Hematopoietic multipotent progenitor cell treated with erythropoietin and hydrocortisone succinate and interleukin-3 and kit ligand, for 17 days (in vitro differentiated cells): Measurements from ENCODE around the gene STK32C.

Source experiments
- DNase-seq: peaks from one replicate; pipeline ENCODE4 v3.0.0-alpha.2; 2015; ENCODE audit warnings: low spot score

Gene STK32C

DNA sequence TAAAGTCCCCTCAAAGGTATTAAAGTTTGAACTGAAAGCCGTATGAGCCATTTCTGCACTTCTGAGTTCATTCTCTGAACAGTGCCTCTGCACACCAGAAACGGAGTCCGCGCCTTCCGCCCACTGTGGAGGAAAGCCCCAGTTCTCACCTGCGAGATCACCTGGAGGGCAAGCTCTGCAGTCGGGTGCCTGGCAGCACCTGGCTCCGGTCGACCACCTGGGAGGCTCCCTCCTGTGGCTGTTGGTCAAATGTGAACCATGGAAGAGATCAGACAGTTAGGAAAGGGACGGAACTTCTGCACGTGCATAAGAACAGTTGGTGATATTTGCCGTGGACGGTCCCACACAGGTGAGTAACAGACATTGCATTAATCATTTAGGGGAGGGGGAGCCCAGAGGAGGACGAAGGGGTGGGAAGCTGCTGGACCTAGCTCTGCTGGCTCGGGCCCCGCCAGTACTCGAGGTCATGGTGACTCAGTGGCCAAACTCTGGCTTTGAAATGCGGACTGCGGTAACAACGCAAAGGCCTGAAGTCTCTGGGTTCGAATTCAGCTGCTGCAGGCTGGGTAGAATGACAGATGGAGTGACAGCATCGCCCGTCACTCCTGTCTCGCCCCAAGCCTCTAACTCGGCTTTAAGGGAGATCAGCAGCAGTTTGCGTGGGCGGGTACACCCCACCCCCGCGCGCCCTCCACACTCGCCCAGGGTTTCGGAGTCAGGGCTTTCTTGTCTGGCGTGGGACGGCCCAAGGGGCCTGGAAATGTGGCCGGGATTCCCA, 122.7 kb downstream of the STK32C start:
- no peak for DNase-seq

DNA sequence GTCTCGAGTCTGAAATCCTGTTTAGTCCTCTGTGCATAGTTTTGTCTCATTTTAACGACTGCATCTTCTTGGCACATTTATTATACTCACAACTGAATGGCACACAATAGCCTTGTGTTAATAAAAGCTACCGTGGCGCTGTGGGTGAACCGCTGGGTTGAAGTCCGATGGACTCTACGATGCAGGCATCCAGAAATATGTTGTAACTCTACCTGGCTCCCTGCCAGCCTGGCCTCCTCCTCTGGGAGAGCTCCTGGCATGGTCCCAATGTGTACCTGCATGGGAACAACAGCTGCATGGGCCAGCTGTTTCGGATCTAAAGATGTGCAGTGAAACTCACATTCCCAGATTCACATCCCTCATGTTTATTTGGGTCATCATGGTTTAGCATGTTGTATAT, 124.7 kb downstream of the STK32C start:
- no peak for DNase-seq

DNA sequence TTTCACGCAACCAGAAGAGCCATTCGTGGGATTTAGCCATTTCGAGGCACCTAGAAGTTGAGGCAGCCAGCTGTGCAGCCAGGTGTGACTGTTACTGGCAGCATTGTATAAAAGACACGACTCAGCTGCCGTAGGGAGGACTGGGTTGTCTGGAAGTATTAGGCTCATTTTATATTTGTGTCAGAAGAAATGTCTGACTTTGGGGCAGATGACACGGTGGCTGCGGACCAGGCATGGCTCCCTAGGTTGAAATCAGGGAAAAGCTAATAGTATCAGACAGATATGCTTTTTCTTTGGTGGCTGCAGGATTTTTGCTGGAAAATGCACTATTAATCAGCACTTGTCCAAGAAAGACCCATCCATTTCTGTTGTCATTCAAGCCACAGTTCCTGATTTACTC, 125.2 kb downstream of the STK32C start:
- no peak for DNase-seq

DNA sequence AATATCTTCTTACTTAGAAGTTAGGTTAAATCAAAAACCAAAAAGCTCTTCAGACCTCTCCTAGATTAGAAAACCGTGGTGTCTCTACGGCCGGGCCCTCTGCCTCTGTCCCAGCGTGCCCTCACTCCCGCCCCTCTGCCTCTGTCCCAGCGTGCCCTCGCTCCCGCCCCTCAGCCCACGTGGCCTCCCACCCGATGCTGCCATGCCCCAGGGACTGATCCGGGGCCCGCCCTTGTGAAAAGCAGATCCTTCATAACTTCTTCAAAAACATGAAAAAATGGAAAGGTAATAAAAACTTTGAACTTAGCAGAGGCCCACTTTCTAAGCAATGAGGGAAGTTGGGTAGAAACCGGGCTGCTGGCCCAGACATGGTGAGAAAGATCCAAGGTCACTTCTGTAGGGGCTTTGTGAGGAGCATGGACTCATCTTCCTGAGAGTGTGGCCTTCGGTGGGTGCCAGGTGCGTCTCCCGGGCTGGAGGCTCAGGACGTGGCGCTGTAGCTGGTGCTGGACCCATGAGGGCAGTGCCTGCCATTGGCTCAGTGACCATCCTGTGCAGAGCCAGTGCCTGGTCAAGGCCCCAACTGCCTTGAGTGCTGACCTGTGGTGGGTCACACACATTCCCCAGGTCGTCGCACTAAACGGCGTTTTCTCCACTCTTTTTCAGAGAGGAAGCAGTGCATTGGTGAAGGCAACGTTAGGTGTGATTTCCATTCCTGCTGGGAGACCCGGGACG, 125.9 kb downstream of the STK32C start:
- no peak for DNase-seq

DNA sequence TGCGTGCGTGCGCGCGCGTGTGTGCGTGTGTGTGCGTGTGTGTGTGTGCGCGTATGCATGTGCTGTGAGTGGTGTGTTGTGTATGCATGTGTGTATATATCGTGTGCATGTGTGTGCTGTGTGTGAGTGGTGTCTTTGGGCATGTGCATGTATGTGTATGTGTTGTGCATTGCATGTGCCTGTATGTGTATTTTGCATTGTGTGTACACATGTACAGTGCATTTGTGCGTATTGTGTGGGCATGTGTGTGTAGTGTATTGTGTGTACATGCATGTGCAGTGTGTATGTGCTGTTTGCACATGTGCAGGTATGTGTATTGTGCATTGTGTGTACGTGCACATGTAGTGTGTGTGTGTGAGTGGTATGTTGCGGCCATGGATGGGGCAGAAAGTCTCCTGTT, 127.0 kb downstream of the STK32C start:
- DNase-seq = no peak

DNA sequence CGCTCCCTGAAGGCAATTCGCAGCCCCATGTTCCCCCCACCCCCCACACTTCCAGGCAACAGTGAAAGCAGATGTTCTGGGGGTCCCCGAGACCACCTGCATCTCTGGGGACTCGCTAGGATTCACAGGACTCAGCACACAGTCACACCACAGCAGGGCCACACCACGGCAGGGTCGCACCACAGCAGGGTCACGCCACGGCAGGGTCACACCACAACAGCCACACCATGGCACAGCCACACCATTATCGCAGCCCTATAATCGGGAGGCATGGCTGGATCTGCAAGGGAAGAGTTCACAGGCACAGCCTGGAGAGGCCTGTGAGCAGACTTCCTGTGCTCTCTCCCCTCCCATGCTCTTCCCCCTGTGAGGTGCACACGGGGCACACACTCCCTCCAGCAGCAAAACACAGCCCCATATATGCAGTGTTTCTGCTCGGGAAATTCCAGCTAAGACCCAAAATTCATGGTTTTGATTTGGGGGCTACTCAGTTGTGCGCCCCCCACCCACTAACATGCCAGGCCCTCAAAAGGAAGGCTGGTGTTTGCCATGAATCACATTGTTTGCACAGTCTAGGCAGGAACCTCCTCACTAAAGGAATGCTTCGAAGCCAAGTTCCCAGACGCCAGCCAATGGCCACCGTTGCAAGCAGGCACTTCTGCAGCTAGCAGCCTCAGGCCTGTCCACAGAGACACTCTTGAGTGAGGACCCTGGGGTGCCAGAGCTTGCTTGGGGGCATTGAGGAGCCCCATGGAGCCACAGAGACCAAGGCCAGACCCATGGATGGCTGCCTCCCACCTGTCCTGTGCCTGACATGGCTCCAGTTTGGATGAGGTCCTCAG, 128.0 kb downstream of the STK32C start:
- DNase-seq = no peak

DNA sequence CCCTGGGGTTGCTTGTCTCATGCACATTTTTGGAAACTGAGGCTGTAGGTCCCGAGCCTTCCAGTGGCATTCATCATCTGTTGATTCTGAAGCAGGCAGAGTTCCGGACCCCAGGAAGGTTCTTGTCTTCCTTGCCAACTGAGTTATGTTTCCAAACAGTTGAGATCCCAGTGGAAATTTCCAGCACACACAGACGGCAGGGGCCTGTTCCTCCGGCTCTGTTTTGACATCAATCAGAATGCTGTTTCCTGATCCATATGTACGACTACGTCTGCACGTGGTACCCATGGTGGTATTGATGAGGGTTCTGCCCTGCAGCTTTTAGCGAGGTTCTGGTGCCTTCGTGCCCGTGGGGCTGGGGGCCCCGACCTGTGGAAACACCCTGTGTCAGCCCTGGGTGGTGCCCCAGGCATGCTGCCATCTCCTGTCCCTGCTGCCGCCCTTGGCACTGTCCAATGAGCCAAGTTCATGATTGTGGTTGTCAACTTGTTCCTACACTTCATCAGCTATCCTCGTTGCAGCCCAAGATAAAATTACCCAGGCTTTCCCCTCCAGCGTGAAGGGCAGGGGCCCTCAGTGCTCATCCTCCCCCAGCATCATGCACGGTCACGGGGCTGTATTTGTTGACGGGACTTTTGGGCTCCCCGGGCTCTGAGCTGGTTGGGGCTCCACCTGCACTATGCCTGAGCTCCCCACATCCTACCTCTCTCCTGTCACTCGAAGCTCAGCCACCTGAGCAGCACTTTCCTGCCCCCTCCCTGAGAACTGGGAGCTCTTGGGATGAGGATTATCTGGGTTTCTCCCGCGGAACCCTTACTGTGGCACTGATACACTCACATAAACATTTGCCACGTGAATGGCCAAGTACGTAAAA, 128.8 kb downstream of the STK32C start:
- DNase-seq = no peak

DNA sequence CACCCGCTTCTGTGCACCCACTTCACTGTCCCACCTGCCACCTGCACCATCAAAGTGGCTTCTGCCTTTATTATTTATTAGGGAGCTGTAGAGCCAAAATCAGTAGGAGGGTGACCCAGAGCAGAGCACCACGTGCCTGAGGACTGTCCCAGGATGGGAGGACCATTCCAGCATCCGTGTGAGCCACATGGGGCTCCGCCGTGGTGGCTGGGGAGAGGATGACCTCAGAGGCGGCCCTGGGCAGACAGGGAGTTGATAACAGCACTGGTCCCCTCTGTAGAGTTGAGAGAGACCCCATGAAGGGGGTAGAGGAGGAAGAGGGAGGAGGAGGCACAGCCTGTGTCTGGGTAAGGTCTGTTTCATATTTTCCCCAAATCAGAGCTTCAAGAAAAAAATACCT, 129.7 kb downstream of the STK32C start:
- no peak for DNase-seq

DNA sequence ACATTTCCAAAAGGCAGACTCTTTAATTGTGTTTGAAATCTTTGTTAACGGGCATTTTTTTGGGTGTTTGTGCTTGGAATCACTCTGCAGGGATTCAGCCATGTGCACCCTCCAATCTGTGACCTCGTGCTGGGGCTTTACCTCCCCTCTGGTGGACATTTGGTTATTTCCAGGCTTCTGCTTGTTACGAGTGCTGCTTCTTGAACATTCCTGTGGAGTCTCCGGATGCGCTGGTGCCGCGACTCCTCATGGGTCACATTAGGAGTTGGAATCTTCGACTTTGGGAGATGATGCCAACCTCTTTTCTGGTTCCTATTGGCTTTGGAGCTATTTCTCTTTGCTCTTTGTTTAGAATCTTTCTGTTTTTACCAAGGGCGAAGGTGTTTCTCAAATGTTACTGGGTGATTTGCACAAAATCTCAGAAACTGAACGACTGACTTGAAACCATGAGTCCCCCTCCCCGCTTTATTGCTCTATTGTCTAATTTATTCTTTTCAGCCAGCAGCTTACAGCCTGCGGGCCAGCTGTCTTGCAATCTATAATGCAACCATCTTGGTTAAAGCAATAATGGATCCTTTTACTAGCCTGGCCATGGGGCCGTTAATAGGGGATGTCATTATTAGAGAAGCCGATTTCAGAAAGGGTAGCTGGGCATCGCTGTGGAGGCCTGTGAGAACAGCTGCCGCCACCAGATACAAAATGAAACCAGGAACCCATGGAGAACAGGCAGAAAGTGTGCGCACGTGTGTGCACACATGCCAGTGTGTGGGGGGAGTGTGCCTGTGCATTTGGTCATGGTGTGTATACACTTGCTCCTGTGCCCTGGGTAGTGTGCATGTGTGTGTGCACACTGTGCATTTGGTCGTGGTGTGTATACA, 130.9 kb downstream of the STK32C start:
- DNase-seq = no peak

DNA sequence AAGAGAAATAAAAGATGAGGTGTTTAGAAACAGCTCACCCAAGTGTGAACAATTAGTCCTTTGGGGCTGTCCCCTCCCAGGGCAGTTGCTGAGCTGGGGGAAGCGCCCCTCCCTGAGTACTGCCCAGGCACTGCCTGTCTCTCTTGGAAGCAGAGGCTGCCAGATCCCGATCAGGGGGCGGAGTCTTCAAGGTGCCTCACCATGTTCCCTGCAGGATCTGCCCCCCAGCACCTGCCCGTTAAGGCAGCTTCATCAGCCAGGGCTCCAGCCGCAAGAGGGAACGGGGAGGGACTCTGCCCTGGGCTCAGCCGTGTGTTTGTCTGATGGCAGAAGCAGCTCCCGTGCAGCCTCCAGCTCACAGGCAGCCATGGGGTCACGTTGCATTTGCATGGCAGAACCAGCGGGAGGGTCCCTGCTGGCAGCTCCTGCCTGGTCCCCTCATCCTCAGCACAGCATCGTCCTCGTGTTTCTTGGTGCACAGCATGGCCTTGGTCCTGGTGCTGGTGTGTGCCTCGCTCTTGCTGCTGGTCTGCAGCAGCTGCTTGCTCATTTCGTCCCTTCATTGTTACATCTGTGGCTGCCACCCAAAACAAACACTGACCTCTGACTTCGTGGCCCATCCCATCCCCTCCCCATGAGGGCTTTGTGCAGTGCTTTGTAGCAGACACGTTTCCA, 131.7 kb downstream of the STK32C start:
- DNase-seq = no peak

DNA sequence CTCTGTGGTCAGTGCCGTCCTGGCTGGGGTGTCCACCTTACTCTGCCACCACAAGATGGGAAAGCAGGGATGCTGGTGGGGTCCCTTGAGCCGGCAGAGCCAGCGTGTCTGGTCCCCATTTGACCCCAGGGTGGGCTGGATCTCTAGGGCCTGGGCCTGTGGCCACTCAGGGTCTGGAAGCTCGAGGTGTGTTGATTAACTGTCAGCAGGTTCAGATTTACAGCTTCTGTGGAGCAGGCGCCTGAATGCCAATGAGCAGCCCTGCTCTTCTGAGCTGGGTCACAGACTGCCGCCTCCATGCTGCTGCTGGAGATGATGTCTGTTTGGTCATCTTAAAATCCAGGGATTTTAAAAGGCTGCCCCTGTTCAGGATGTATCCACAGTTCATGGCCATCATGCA, 132.3 kb downstream of the STK32C start:
- no peak for DNase-seq

DNA sequence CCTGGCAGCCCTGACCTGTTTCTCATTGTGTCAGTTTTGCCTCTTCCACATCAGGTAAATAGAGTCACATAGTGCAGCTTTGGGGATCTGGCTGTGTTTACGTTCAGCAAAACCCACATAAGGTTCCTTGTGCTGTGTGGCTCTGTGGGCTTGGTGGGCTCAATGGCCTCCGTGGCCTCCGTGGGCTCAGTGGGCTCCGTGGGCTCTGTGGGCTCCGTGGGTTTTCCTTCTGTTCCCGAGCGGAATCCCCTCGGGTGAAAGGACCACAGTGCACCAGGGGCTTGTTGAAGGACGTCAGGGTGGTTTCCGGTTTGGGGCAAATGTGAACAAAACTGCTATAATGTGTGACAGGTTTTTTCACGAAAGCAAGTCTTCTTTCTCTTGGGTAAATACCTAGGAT, 133.5 kb downstream of the STK32C start:
- no peak for DNase-seq

DNA sequence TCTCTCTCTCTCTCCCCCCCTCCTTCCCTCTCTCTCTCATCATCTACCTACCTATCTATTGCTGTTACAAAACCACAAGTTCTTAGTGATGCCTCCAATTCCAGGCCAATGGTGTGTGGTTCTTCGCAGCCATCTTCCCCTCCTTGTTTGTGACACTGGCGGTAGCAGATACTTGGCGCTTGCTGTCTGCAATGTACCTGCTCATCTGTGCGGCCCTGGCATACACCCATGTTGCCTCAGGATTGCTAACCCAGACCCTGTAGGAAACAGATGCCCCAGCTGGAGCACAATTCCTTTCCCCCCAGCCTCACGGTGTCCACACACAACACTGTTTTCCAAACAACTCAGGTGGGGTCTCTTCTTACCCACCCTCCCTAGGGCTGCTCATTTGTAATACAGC, 134.6 kb downstream of the STK32C start:
- DNase-seq = no peak

DNA sequence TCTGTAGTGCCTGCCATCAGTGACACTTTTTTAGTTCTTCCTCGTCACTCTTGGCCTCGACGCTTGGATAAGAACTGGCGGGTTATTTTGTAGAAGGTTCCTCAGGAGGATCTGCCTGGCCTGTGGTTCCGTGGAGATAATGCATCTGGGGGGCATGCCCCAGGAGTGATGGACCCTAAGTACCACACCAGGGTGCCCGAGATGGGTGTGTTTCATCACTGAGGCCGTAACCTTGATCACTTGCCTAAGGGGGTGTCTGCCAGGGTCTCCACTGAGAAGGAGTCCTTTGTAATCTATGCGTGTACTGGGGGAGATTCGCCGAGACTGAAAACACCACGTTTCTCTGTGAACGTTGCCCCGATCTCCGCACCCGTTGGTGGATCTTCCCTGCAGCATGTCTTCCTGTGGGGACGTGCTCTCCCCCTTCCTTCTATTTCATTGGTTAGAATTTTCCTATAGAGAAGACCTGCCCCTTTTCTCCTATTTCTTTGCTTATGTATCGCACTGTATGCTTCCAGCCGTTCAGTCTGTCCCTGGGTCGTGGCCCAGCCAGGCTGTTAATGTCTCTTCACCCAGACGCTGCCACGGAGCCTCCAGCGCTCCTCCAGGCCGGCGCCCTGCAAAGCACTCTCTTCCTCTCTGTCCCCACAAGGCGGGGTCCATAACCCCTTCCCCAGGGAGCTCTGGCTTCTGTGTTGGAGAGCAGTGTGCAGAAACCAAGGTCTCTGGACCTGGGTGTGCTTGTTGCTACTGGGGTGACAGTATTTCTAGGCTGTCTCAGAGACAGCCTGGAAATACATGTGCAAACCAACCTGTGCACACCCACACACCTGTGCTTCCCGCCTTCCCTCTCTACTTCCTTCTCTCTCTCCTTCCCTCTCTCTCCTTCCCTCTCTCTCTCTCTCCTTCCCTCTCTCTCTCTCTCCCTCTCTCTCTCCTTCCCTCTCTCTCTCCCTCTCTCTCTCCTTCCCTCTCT, 135.4 kb downstream of the STK32C start:
- no peak for DNase-seq

DNA sequence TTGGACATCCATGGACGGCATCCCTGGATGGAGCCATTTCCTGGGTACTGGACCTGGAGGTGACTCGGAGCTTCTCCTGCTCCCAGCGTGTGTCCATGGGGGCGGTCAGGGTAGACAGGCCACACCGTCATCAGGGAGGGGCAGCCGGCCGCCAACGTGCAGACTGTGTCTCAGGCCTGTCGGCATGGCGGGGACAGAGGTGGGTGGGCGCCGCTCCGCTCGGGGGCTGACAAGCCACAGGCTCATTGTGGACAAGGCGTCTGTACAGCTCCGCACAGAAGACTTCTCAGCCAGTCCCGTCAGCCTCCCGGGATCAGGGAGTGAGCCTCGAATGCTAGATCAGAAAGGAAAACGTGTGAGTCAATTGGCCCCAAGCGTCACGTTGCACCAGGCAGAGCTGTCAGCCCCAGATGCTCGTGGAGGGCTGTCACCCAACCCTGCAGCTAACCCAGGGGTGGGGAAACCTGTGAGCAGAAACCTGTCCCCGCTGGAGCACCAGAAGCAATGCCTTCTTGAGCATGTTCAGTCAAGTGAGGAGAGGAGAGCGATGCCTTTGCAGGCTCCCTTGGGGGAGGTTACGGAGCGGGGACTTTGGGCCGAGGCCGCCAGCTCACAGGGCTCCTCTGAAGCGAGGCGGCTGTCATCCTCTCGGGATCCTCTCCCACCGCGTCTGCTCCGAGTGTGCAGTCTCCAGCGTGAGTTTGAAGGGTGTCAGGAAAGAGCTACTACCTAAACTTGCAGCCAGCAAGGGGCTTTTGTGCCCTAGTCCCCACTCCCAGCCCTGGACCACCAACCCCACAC, 137.0 kb downstream of the STK32C start:
- no peak for DNase-seq

DNA sequence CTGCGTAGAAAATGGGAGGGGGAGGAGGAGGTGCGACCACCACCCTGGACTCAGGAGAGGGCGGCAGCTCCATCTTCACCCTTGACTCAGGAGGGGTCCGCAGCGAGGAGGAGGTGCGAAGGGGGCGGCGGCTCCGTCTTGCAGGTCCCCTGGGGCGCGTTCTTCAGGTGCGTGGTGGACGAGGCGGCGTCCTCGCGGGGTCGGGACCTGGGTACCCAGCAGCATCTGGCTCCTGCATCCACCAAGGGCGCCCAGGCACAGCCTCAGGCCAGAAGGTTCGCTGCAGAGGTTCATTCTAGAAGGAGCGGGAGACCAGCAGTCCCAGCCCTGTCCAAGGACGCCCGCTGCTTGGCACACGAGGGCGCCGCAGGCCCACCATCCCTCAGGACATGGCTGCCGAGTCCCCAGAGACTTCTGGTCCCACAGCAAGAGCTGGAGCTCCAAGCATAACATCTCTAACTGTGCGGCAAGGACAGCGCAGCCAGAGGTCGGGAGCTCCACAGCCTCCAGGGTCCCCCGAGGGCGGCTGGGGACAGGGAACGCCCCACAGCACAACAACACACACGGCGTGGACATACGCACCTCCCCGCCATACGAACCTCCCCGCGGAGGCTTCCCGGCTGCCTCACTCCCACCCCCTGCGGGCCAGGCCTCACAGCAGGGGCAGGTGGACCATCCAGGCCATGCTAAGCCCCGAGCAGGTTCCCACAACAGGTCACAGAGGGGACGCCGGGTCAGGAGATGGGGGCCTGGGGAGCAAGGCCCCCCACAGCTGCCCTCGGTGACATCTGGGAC, 137.8 kb downstream of the STK32C start:
- DNase-seq = no peak

DNA sequence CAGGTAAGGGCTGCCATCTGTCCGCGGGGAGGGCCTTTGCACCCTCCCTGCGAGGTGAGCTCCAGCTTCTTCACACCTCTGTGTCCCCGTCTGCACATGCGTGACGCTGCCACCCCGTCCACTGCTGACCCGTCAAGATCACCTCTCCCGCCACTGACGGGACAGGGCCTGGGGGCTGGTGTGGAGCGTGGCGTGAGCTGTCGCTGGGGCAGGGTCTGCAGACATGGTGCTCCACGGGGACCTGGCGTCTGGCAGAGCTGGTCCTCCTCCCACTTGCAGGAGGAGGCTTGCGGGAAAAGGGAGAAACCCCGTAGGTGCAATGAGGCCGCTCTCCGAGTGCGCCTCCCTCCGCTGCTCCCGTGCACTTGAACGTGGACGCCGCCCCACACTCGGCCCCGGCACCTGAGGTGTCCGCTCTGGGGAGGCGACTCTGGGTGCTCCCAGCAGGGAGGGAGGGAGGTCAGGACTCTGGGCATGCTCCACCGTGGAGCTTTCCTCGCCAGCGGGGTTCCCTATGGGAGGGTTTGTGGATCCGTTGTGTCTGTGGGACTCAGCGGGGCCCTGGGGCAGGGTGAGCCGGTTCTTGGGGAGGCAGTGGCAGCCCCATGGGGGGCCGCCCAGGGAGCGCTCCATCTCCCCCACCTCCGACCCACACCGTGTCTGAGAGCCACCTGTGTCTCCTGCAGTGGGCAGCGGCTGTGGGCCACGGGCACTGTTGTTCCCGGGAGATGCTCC, 138.6 kb downstream of the STK32C start:
- no peak for DNase-seq
